Prostate gland (tissue), 2 donors: ENCODE measurements around the gene GNB3. TPM values are rescaled to one million over a fixed set of nuclear protein-coding genes. Genes with fewer than 3 reads are reported as not detected.

ENCODE experiments used
- DNase-seq: peaks from one replicate; pipeline ENCODE4 v3.0.0-alpha.2; 2019; ENCODE audit warnings: low spot score
- H3K27ac ChIP-seq, 2 donors: fragments of 200-600 bp; sonication (generic); 2 replicates each; pipeline ENCODE4 v1.5.1; 2017 to 2019
- H3K27me3 ChIP-seq: fragments of 200-600 bp; sonication (generic); replicated peaks from 2 replicates; pipeline ENCODE4 v1.5.1; 2019; ENCODE audit not compliant: insufficient read depth
- H3K36me3 ChIP-seq, 2 donors: fragments of 200-600 bp; sonication (generic); 1 replicate in 1 of 2; 2 replicates in 1 of 2; pipeline versions ENCODE4 v1.5.1 to v1.8.1; 2017 to 2019
- H3K4me1 ChIP-seq: fragments of 200-600 bp; sonication (generic); replicated peaks from 2 replicates; pipeline ENCODE4 v1.5.1; 2019
- H3K4me3 ChIP-seq, 2 donors: fragments of 200-600 bp; sonication (generic); 2 replicates each; pipeline ENCODE4 v1.5.1; 2017 to 2019
- H3K9me3 ChIP-seq: fragments of 200-600 bp; sonication (generic); 2 replicates; pipeline ENCODE4 v1.5.1; 2017
- CTCF ChIP-seq, 4 experiments: fragments of 200-600 bp in 2 of 4; fragments of 450-650 bp in 2 of 4; sonication (generic) in 2 of 4; IDR thresholded peaks; 1 replicate in 3 of 4; 2 replicates in 1 of 4; pipeline ENCODE4 v1.5.1; 2016 to 2019; ENCODE audit warnings: antibody characterized with exemption in 4 of 4, mild to moderate bottlenecking in 2 of 4, moderate library complexity in 2 of 4
- POLR2A ChIP-seq: fragments of 450-650 bp; IDR thresholded peaks from one replicate; pipeline ENCODE4 v1.6.1; 2016; ENCODE audit warnings: antibody characterized with exemption, mild to moderate bottlenecking
- POLR2AphosphoS5 ChIP-seq: sonication (generic); formaldehyde crosslinking; IDR thresholded peaks from one replicate; pipeline ENCODE4 v1.6.1; 2017; ENCODE audit warnings: antibody characterized with exemption
- WGBS: methylation state at CpG from one replicate; pipeline ENCODE4 v1.1.5; 2018; 5-methylcytosine and 5-hydroxymethylcytosine counted together
- intact Hi-C: fragments of 100-400 bp; cut with DNase I; formaldehyde crosslinking; loops from one replicate; pipeline ENCODE4 v1.14.2; 2022
- total RNA-seq, 2 donors: library from RNA; depleted of rRNA; stranded (reverse); fragments of >200 nt; gene quantifications; one replicate each; pipeline ENCODE4 v1.1.0, GENCODE V29; 2016

GNB3 gene
- total RNA-seq, 2 donors from 2014 or later: 2.3 to 2.4 TPM

- intact Hi-C loops: no loop called here
- TF ChIP-seq CTCF (IDR thresholded peaks at IDR 0.05) (no peak), POLR2AphosphoS5 (no peak), POLR2A (no peak)
- Histone ChIP-seq H3K9me3 (no peaks in the 10 kb centered on the region), H3K36me3 (peaks cover 0 to 4% of the 10 kb centered on the region in 2 donors), H3K27ac (no peak overlapping the region), H3K27me3 (no peaks in the 10 kb centered on the region), H3K4me1 (no peaks in the 10 kb centered on the region), H3K4me3 (no peak overlapping the region)
- 90% methylated on average over 15 of the region's 16 CpGs for WGBS
- DNase-seq: no peak
Measured at GRCh38 chr12:6836851-6837250, 3.9 kb upstream of the GNB3 start.

GRCh38 chr12:6837370-6838060 is 3.2 kb upstream of the GNB3 start:
- TF ChIP-seq POLR2A (no peak), CTCF (IDR thresholded peaks at IDR 0.05) (no peak), POLR2AphosphoS5 (no peak)
- H3K4me1 ChIP-seq: no peaks in the 10 kb centered on the region
- no peak for DNase-seq
- intact Hi-C loops: no loop called here
- WGBS: 88% methylated on average over 25 of the region's 26 CpGs
- H3K4me3 ChIP-seq: no peak overlapping the region
- peaks cover 0 to 4% of the 10 kb centered on the region in 2 donors for H3K36me3 ChIP-seq
- no peaks in the 10 kb centered on the region for H3K27me3 ChIP-seq
- no peaks in the 10 kb centered on the region for H3K9me3 ChIP-seq
- no peak overlapping the region for H3K27ac ChIP-seq

- no peak for DNase-seq
- Histone ChIP-seq H3K27ac (no peak overlapping the region), H3K36me3 (peaks cover 0 to 4% of the 10 kb centered on the region in 2 donors), H3K4me3 (no peak overlapping the region), H3K4me1 (no peaks in the 10 kb centered on the region), H3K9me3 (no peaks in the 10 kb centered on the region), H3K27me3 (no peaks in the 10 kb centered on the region)
- WGBS: 92% methylated on average over 16 of the region's 16 CpGs
- TF ChIP-seq POLR2AphosphoS5: no peak
- TF ChIP-seq POLR2A: no peak
- no peak for TF ChIP-seq CTCF (IDR thresholded peaks at IDR 0.05)
- intact Hi-C loops: no loop called here
Measured at GRCh38 chr12:6838854-6839253, 1.9 kb upstream of the GNB3 start.

- Histone ChIP-seq H3K4me1 (no peaks in the 10 kb centered on the region), H3K36me3 (no peaks in the 10 kb centered on the region), H3K27me3 (no peaks in the 10 kb centered on the region), H3K4me3 (no peak overlapping the region), H3K9me3 (no peaks in the 10 kb centered on the region), H3K27ac (no peak overlapping the region)
- no peak for TF ChIP-seq POLR2A
- intact Hi-C loops: no loop called here
- DNase-seq: no peak
- 68% methylated on average over 10 of the region's 10 CpGs for WGBS
Measured at GRCh38 chr12:6839482-6840201, 1.1 kb upstream of the GNB3 start.

- no peak for TF ChIP-seq CTCF (IDR thresholded peaks at IDR 0.05)
- no peak for TF ChIP-seq POLR2AphosphoS5
- no peak for TF ChIP-seq POLR2A
- Histone ChIP-seq H3K36me3 (no peaks in the 10 kb centered on the region), H3K4me1 (no peaks in the 10 kb centered on the region), H3K27ac (no peak overlapping the region), H3K9me3 (no peaks in the 10 kb centered on the region), H3K27me3 (no peaks in the 10 kb centered on the region), H3K4me3 (no peak overlapping the region)
- DNase-seq: no peak
- 75% methylated on average over 1 of the region's 1 CpG for WGBS
- intact Hi-C loops: no loop called here
Measured at GRCh38 chr12:6840330-6840729, 395 bp upstream of the GNB3 start.
